ENCODE results near the gene ERN1. TPM values are rescaled to one million over a fixed set of nuclear protein-coding genes. Genes with fewer than 3 reads are reported as not detected.

Gene ERN1
- total RNA-seq, 4 donors from 2014 or later = 9.7 to 27.5 (median 13.8) TPM

DNA sequence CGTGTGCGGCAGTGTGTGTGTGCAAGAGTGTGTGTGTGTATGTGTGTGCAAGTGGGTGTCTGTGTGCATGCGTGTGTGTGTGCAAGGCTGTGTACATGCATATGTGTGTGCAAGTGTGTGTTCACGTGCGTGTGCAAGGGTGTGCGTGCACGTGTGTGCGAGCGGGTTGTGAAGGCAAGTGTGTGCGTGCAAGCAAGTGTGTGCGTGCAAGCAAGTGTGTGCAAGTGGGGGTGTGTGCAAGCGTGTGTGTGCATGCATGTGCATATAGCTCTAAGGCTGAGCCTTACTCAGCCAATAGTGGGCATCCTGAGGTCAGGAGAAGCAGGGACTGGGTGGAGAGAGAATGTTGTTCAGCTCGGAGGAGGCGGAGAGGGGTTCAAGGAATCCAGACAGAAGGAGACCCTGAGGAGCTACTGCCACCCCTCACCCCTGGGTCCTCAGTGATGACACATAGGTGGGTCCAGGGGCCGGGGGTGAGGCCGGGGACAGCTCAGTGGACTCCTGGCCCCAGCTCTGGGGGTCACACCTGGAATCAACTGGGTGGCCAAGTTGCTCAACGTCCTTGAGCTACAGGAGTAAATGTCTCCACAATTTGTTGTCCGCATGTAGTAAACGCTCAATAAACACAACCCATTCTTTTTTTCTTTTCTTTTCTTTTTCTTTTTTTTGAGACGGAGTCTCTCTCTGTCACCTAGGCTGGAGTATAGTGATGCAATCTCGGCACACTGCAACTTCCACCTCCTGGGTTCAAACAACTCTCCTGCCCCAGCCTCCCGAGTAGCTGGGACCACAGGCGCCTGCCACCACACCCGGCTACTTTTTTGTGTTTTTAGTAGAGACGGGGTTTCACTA, 130.0 kb downstream of the ERN1 start:
- peaks cover 15 to 16% of the 10 kb centered on the region in 2 donors for H3K4me1 ChIP-seq
- no peak for DNase-seq
- peak overlapping the region in 2 of 4 donors; percentile 6 to 76 for H3K27ac ChIP-seq
- no peak for ATAC-seq
- peaks cover 12 to 23% (median 23%) of the 10 kb centered on the region in 3 donors for H3K27me3 ChIP-seq
- in situ Hi-C loops (cut with MboI; ENCODE audit: low sequenced_read_pairs in 4 of 4) (no loop called here), intact Hi-C loops (cut with DNase I; ENCODE audit: low total_unique reads) (no loop called here)
- H3K9me3 ChIP-seq = no peaks in the 10 kb centered on the region
- no peak overlapping the region for H3K4me3 ChIP-seq
- no peaks in the 10 kb centered on the region for H3K36me3 ChIP-seq
- TF ChIP-seq POLR2A (IDR thresholded peaks at IDR 0.05) = no peak
- TF ChIP-seq, protein P1, sequence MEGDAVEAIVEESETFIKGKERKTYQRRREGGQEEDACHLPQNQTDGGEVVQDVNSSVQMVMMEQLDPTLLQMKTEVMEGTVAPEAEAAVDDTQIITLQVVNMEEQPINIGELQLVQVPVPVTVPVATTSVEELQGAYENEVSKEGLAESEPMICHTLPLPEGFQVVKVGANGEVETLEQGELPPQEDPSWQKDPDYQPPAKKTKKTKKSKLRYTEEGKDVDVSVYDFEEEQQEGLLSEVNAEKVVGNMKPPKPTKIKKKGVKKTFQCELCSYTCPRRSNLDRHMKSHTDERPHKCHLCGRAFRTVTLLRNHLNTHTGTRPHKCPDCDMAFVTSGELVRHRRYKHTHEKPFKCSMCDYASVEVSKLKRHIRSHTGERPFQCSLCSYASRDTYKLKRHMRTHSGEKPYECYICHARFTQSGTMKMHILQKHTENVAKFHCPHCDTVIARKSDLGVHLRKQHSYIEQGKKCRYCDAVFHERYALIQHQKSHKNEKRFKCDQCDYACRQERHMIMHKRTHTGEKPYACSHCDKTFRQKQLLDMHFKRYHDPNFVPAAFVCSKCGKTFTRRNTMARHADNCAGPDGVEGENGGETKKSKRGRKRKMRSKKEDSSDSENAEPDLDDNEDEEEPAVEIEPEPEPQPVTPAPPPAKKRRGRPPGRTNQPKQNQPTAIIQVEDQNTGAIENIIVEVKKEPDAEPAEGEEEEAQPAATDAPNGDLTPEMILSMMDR (IDR thresholded peaks at IDR 0.05 in 4 of 5, conservative IDR thresholded peaks at IDR 0.05 in 1 of 5) = no peak

DNA sequence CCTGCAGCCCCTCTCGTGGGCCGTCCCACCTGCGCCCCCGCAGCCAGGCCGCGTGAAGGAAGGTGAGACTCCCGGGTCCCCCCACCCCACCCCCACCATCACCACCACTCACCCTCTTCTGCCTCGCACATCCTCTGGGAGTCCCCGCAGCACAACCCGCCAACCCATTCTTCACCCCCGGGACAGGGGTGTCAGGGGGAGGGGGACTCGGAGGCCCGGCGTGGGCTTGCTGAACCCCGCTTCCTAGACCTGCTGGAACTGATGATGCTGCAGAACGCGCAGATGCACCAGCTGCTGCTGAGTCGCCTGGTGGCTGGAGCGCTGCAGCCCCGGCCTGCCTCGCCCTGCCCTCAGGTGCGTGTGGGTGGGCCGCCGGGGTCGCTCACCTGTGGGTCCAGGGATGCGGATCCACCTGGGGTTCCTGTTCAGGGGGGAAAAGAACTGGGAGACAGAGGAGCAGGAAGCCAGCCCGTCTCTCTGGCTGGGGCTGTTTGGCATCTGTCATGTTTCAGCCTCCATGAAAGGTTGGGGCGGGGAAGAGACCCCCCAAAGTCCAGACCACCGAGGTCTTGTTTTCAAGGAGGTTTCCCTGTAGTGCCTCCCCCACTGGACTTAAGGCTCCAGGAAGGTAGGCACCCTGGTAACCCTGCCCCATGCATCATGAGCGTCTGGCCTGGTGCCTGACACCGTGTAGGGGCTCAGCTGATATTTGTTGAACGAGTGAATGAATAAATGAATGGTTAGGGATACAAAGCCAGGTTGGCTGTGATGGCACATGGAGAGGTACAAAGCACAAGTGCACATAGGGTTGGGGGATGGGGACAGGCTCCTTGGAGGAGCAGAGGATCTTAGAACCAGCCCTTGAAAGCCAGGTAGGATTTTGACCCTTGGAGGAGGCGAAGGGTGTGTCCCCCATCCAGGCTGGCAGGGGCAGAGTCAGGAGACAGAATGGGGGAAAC, 130.9 kb downstream of the ERN1 start:
- DNase-seq (no peak), ATAC-seq (no peak)
- Histone ChIP-seq H3K4me1 (peaks cover 15 to 16% of the 10 kb centered on the region in 2 donors), H3K27ac (peak overlapping the region in 2 of 4 donors; percentile 65 to 66), H3K9me3 (no peaks in the 10 kb centered on the region), H3K36me3 (no peaks in the 10 kb centered on the region), H3K4me3 (peak overlapping the region; percentile 51 to 64 (median 58)), H3K27me3 (peaks cover 12 to 23% (median 23%) of the 10 kb centered on the region in 3 donors)
- intact Hi-C loops (cut with DNase I; ENCODE audit: low total_unique reads) = no loop called here
- in situ Hi-C loops (cut with MboI; ENCODE audit: low sequenced_read_pairs in 4 of 4) = no loop called here
- TF ChIP-seq, protein P1 (IDR thresholded peaks at IDR 0.05 in 4 of 5, conservative IDR thresholded peaks at IDR 0.05 in 1 of 5) = no peak
- no peak for TF ChIP-seq POLR2A (IDR thresholded peaks at IDR 0.05)

DNA sequence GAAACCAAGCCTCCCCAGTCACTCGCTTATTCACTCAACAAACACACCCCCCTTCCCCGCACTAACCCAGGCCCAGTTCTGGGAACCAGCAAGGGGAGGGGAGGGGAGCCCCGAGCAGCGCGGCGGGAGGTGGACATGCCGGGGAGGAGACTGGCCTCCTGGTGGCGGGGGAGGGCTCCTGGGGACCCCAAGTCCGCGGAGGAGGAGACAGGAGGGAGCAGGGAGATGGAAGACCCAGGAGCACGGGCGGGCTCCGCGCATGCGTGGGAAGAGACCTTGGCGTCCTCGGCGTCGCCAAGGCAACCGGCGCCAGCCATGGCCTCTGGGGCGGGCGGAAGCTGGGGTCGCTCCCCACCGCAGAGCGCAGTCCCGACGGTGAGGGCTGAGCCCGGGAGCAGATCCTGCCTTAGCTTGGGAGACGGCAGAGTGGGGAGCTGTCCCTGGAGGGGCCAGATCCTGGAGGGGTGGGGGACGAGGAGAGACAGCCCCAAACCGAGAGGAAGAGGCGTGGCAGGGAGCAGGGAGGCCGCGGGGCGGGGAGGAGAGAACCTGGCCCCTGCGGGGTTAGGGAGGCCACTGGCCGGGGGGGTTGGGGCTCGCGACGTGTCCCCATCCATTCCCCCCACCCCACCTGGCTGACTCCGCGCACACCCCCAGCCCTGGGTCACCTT, 131.8 kb downstream of the ERN1 start, which contains the start of gene PRR29:
Gene PRR29 (plus strand): TSS at position 302 of the 671 bp plus-strand sequence. CDS start 14 bp downstream, at position 316.
- peak within 1 kb of the TSS; percentile 8 to 66 (median 58) for H3K27ac ChIP-seq
- DNase-seq = no peak
- in situ Hi-C loops (cut with MboI; ENCODE audit: low sequenced_read_pairs in 4 of 4) = no loop called here
- H3K36me3 ChIP-seq = no peaks in the 10 kb centered on the region
- peaks cover 15 to 16% of the 10 kb centered on the region in 2 donors for H3K4me1 ChIP-seq
- no peaks in the 10 kb centered on the region for H3K9me3 ChIP-seq
- peak in 1 of 2 donors; percentile 31 for ATAC-seq
- peak within 1 kb of the TSS; percentile 51 to 64 (median 58) for H3K4me3 ChIP-seq
- TF ChIP-seq, protein P1 (IDR thresholded peaks at IDR 0.05 in 4 of 5, conservative IDR thresholded peaks at IDR 0.05 in 1 of 5) = no peak
- TF ChIP-seq POLR2A (IDR thresholded peaks at IDR 0.05) = no peak
- intact Hi-C loops (cut with DNase I; ENCODE audit: low total_unique reads) = no loop called here
- peaks cover 12 to 23% (median 23%) of the 10 kb centered on the region in 3 donors for H3K27me3 ChIP-seq

DNA sequence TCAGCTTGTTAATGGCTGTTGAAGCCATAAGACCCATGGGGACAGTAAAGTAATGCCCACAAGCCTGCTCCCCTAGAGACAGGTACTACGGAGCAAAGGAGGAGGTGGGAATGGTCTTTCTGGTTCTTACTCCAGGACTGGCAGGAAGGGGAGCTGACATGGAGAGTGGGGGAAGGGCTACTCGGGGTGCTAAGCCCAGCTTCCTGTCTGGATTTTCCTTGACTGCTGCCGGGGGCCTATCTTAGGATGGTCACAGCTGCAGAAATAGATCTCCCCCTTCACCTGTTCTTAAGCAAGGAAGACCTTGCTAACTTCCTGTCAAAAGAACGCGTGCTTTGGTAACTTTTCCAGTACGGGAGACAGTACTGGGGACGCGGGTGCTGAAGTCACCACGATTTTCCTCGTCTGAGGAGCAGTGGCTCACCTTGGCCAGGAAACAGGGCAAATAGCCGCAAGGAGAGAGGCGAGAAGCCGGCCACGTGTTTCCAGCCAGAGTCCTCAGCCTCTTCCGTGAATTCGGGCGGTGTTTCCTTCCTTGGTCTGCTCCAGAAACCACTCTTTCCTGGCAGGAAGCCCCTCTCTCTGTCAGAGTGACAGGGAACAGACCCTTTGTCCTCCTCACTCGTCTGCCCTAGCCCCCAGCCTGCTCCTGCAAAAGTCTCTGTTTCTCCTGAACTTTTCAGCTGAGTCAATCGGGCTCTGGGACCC, 132.4 kb downstream of the ERN1 start:
- ATAC-seq (peak; percentile 32 to 42), DNase-seq (no peak)
- TF ChIP-seq POLR2A (IDR thresholded peaks at IDR 0.05) = no peak
- TF ChIP-seq, protein P1 (IDR thresholded peaks at IDR 0.05 in 4 of 5, conservative IDR thresholded peaks at IDR 0.05 in 1 of 5) = no peak
- Histone ChIP-seq H3K4me1 (peaks cover 15 to 16% of the 10 kb centered on the region in 2 donors), H3K27me3 (peaks cover 12 to 23% (median 23%) of the 10 kb centered on the region in 3 donors), H3K36me3 (no peaks in the 10 kb centered on the region), H3K27ac (peak overlapping the region; percentile 8 to 66 (median 58)), H3K4me3 (peak overlapping the region; percentile 51 to 64 (median 58)), H3K9me3 (no peaks in the 10 kb centered on the region)
- in situ Hi-C loops (cut with MboI; ENCODE audit: low sequenced_read_pairs in 4 of 4) = no loop called here
- intact Hi-C loops (cut with DNase I; ENCODE audit: low total_unique reads) = no loop called here

Data from gastrocnemius medialis (tissue), 4 donors.